Right lobe of liver (tissue), 4 donors: ENCODE data around the gene HAT1.

Source experiments
- POLR2A ChIP-seq: fragments of 450-650 bp; IDR thresholded peaks from one replicate; pipeline ENCODE4 v1.6.1; 2017; ENCODE audit warnings: antibody characterized with exemption, mild to moderate bottlenecking
- TF ChIP-seq, protein P1 (sequence below), 4 donors: fragments of 200-600 bp in 3 of 4; fragments of 450-650 bp in 1 of 4; IDR thresholded peaks; one replicate each; pipeline versions ENCODE4 v1.5.1 to v1.8.0; 2016 to 2022; ENCODE audit warnings: antibody characterized with exemption in 4 of 4, mild to moderate bottlenecking in 2 of 4
- donor health status: DM: no; HTN: no; CAD: no.
- donor health status: DM: no; HTN: no; CAD: no.
- donor health status: DM: no; HTN: yes; CAD: no.

DNA sequence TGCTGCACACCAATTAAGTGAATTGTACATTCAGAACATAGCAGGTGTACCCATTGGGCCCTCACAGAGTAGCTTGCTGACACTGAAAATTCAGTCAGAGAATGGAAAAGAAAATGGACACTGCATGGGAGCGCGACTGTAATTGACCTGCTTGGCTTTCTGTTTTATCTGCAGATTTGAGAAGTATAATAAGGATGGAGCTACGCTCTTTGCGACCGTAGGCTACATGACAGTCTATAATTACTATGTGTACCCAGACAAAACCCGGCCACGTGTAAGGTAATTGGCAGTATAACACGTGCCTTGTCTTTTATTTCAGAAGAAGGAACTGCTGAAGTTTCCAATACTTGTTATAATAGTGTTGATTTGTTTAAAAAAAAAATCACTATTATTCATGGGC is 44.0 kb downstream of the HAT1 start:
- TF ChIP-seq, protein P1, sequence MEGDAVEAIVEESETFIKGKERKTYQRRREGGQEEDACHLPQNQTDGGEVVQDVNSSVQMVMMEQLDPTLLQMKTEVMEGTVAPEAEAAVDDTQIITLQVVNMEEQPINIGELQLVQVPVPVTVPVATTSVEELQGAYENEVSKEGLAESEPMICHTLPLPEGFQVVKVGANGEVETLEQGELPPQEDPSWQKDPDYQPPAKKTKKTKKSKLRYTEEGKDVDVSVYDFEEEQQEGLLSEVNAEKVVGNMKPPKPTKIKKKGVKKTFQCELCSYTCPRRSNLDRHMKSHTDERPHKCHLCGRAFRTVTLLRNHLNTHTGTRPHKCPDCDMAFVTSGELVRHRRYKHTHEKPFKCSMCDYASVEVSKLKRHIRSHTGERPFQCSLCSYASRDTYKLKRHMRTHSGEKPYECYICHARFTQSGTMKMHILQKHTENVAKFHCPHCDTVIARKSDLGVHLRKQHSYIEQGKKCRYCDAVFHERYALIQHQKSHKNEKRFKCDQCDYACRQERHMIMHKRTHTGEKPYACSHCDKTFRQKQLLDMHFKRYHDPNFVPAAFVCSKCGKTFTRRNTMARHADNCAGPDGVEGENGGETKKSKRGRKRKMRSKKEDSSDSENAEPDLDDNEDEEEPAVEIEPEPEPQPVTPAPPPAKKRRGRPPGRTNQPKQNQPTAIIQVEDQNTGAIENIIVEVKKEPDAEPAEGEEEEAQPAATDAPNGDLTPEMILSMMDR (IDR thresholded peaks at IDR 0.05), result no peak
- no peak for TF ChIP-seq POLR2A
